Measurements from ENCODE around the gene RASGEF1B.

DNA sequence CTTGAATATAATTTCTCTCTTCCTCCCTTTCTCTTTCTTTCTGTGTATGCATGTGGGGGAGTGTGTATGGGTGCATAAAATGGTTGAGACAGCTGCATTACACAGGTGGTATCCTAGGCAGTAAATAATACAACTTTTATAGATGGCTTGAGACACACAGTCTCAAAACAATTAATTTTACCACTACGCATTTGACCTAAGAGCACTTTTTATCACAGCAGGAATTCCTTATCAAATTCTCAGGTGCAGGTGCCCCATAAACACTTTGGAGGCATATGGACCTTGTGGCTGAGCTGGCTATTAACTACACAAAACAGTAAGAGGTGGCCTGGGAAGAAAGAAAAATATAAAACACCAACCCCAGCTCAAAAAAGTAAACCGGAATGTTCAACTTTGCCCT lies 91.3 kb downstream of the RASGEF1B start:
- TF ChIP-seq POLR2A (IDR thresholded peaks at IDR 0.05; ENCODE audit: low read length): no peak
- no peak for TF ChIP-seq GATA1 (IDR thresholded peaks at IDR 0.05; ENCODE audit: low read depth, low read length)

Measured in erythroblast (primary cell).